Measurements from ENCODE around the gene PHACTR2.
"Not testable (repeated sequence)": the region's sequence is repeated elsewhere in the genome, so short reads cannot be mapped to it uniquely, and the experiment has no call there.

Gene PHACTR2

GRCh38 chr6:143655541-143655940 is 22.2 kb upstream of the PHACTR2 start:
- no peak overlapping the region for H3K4me3 ChIP-seq
- TF ChIP-seq CTCF (IDR thresholded peaks at IDR 0.05) = no peak
- no peaks in the 10 kb centered on the region for H3K27me3 ChIP-seq
- intact Hi-C loops (cut with DNase I; ENCODE audit: low total_unique reads) = no loop called here
- H3K27ac ChIP-seq = no peak overlapping the region
- no peaks in the 10 kb centered on the region for H3K36me3 ChIP-seq
- H3K9me3 ChIP-seq = peaks cover 0 to 6% (median 0%) of the 10 kb centered on the region in 3 donors
- peaks cover 0 to 9% (median 0%) of the 10 kb centered on the region in 4 donors for H3K4me1 ChIP-seq
- no peak for DNase-seq

GRCh38 chr6:143656026-143656425 is 21.7 kb upstream of the PHACTR2 start:
- Histone ChIP-seq H3K27ac (no peak overlapping the region), H3K4me1 (peaks cover 0 to 9% (median 0%) of the 10 kb centered on the region in 4 donors), H3K36me3 (no peaks in the 10 kb centered on the region), H3K9me3 (peaks cover 0 to 6% (median 0%) of the 10 kb centered on the region in 3 donors), H3K27me3 (no peaks in the 10 kb centered on the region), H3K4me3 (no peak overlapping the region)
- DNase-seq = no peak
- intact Hi-C loops (cut with DNase I; ENCODE audit: low total_unique reads) = no loop called here
- TF ChIP-seq CTCF (IDR thresholded peaks at IDR 0.05) = no peak

GRCh38 chr6:143657809-143658208 is 20.0 kb upstream of the PHACTR2 start:
- intact Hi-C loops (cut with DNase I; ENCODE audit: low total_unique reads) = no loop called here
- no peak for TF ChIP-seq CTCF (IDR thresholded peaks at IDR 0.05)
- H3K36me3 ChIP-seq = no peaks in the 10 kb centered on the region
- peaks cover 0 to 7% (median 0%) of the 10 kb centered on the region in 4 donors for H3K4me1 ChIP-seq
- DNase-seq = no peak
- peaks cover 0 to 6% (median 0%) of the 10 kb centered on the region in 3 donors for H3K9me3 ChIP-seq
- H3K4me3 ChIP-seq = no peak overlapping the region
- no peak overlapping the region for H3K27ac ChIP-seq
- no peaks in the 10 kb centered on the region for H3K27me3 ChIP-seq

- intact Hi-C loops (cut with DNase I; ENCODE audit: low total_unique reads); H3K27ac ChIP-seq; H3K4me1 ChIP-seq: not testable (repeated sequence)
These were observed 17.6 kb upstream of the PHACTR2 start for GRCh38 chr6:143660170-143660569.

GRCh38 chr6:143664171-143664570 is 13.6 kb upstream of the PHACTR2 start:
- H3K9me3 ChIP-seq = peaks cover 0 to 27% (median 4%) of the 10 kb centered on the region in 3 donors

More at GRCh38 chr6:143660170-143660569, 17.6 kb upstream of the PHACTR2 start:
- H3K9me3 ChIP-seq = peaks cover 0 to 12% (median 4%) of the 10 kb centered on the region in 3 donors
- H3K27me3 ChIP-seq, DNase-seq, H3K36me3 ChIP-seq, H3K4me3 ChIP-seq: not testable (repeated sequence)

GRCh38 chr6:143666007-143666406 is 11.8 kb upstream of the PHACTR2 start:
- H3K27me3 ChIP-seq; H3K36me3 ChIP-seq; H3K4me1 ChIP-seq; intact Hi-C loops (cut with DNase I; ENCODE audit: low total_unique reads); H3K4me3 ChIP-seq; DNase-seq; H3K27ac ChIP-seq: not testable (repeated sequence)
- peaks cover 0 to 27% (median 4%) of the 10 kb centered on the region in 3 donors for H3K9me3 ChIP-seq

More at GRCh38 chr6:143664171-143664570, 13.6 kb upstream of the PHACTR2 start:
- intact Hi-C loops (cut with DNase I; ENCODE audit: low total_unique reads) = no loop called here
- Histone ChIP-seq H3K36me3 (no peaks in the 10 kb centered on the region), H3K4me1 (no peaks in the 10 kb centered on the region), H3K27me3 (no peaks in the 10 kb centered on the region), H3K4me3 (no peak overlapping the region), H3K27ac (no peak overlapping the region)
- TF ChIP-seq CTCF (IDR thresholded peaks at IDR 0.05) = no peak
- DNase-seq = no peak

- intact Hi-C loops (cut with DNase I; ENCODE audit: low total_unique reads); DNase-seq; H3K27ac ChIP-seq; H3K4me3 ChIP-seq; H3K27me3 ChIP-seq; H3K36me3 ChIP-seq: not testable (repeated sequence)
- peaks cover 0 to 14% (median 7%) of the 10 kb centered on the region in 4 donors for H3K4me1 ChIP-seq
- H3K9me3 ChIP-seq = peaks cover 0 to 27% (median 4%) of the 10 kb centered on the region in 3 donors
These were observed 8.3 kb upstream of the PHACTR2 start for GRCh38 chr6:143669483-143669882.
